Measurements from ENCODE around the gene SMC4. TPM values are rescaled to one million over a fixed set of nuclear protein-coding genes. Genes with fewer than 3 reads are reported as not detected.
A peak's percentile ranks its signal among the peaks of the same experiment; 100 is the strongest.

Gene SMC4
- polyA plus RNA-seq, 3 donors from 2014 or later, result 11.3 to 77.2 (median 31.6) TPM

- Mint-ChIP-seq H3K27ac (no peak overlapping the region), H3K27me3 (ENCODE audit: low read depth in 3 of 3) (peaks cover 0 to 2% (median 0%) of the 10 kb centered on the region in 3 donors), H3K36me3 (peaks cover 10 to 35% (median 20%) of the 10 kb centered on the region in 3 donors), H3K9me3 (no peaks in the 10 kb centered on the region), H3K4me3 (no peak overlapping the region), H3K4me1 (no peaks in the 10 kb centered on the region)
- DNase-seq, result no peak
Observed at GRCh38 chr3:160379628-160380214, 19.7 kb upstream of the SMC4 start.

GRCh38 chr3:160381470-160381869 lies 18.0 kb upstream of the SMC4 start:
- Mint-ChIP-seq H3K4me1 (no peaks in the 10 kb centered on the region), H3K4me3 (no peak overlapping the region), H3K27ac (no peak overlapping the region), H3K9me3 (no peaks in the 10 kb centered on the region), H3K36me3 (peaks cover 9 to 21% (median 12%) of the 10 kb centered on the region in 3 donors), H3K27me3 (ENCODE audit: low read depth in 3 of 3) (peaks cover 0 to 2% (median 0%) of the 10 kb centered on the region in 3 donors)
- no peak for DNase-seq

- Mint-ChIP-seq H3K27ac (no peak overlapping the region), H3K36me3 (peaks cover 4 to 12% (median 10%) of the 10 kb centered on the region in 3 donors), H3K4me1 (no peaks in the 10 kb centered on the region), H3K9me3 (no peaks in the 10 kb centered on the region), H3K4me3 (no peak overlapping the region), H3K27me3 (ENCODE audit: low read depth in 3 of 3) (peaks cover 0 to 2% (median 0%) of the 10 kb centered on the region in 3 donors)
- no peak for DNase-seq
Observed at GRCh38 chr3:160384639-160385318, 14.7 kb upstream of the SMC4 start.

GRCh38 chr3:160390565-160391138 lies 8.8 kb upstream of the SMC4 start:
- Mint-ChIP-seq H3K27ac (no peak overlapping the region), H3K36me3 (peaks cover 0 to 4% (median 0%) of the 10 kb centered on the region in 3 donors), H3K9me3 (no peaks in the 10 kb centered on the region), H3K27me3 (ENCODE audit: low read depth in 3 of 3) (peaks cover 0 to 2% (median 0%) of the 10 kb centered on the region in 3 donors), H3K4me1 (no peaks in the 10 kb centered on the region), H3K4me3 (no peak overlapping the region)
- no peak for DNase-seq

GRCh38 chr3:160392798-160393197 lies 6.7 kb upstream of the SMC4 start:
- Mint-ChIP-seq H3K4me1 (peaks cover 0 to under 1% of the 10 kb centered on the region in 2 donors), H3K27me3 (ENCODE audit: low read depth in 3 of 3) (peaks cover 0 to 2% (median 0%) of the 10 kb centered on the region in 3 donors), H3K36me3 (peaks cover 0 to 4% (median 0%) of the 10 kb centered on the region in 3 donors), H3K27ac (no peak overlapping the region), H3K9me3 (no peaks in the 10 kb centered on the region), H3K4me3 (no peak overlapping the region)
- DNase-seq, result no peak

- H3K4me3 Mint-ChIP-seq, result no peak overlapping the region
- peaks cover 5 to 7% of the 10 kb centered on the region in 2 donors for H3K4me1 Mint-ChIP-seq
- no peaks in the 10 kb centered on the region for H3K9me3 Mint-ChIP-seq
- no peak for DNase-seq
- H3K27me3 Mint-ChIP-seq (ENCODE audit: low read depth in 3 of 3), result peaks cover 0 to 2% (median 0%) of the 10 kb centered on the region in 3 donors
- peak overlapping the region in 1 of 6 donors; percentile 9 for H3K27ac Mint-ChIP-seq
- H3K36me3 Mint-ChIP-seq, result peaks cover 0 to 4% (median 0%) of the 10 kb centered on the region in 3 donors
Observed at GRCh38 chr3:160393346-160394008, 6.0 kb upstream of the SMC4 start.

DNA sequence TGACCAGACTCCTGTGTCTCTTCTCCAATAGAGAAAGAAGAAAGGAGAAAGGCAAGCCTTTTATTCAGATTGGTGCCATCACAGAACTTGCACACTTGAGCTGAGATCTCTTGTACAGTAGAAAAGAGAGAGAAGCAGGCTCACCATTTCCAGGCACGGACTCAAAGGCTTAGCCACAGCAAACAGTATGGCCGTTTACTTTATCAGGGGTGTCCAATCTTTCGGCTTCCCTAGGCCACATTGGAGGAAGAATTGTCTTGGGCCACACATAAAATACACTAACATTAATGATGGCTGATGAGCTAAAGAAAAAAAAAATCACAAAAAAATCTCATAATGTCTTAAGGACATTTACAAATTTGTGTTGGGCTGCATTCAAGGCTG lies 5.4 kb upstream of the SMC4 start:
- Mint-ChIP-seq H3K36me3 (peaks cover 0 to 4% (median 0%) of the 10 kb centered on the region in 3 donors), H3K27me3 (ENCODE audit: low read depth in 3 of 3) (peaks cover under 1 to 4% (median under 1%) of the 10 kb centered on the region in 3 donors), H3K27ac (no peak overlapping the region), H3K4me1 (peaks cover 9 to 12% of the 10 kb centered on the region in 2 donors), H3K4me3 (no peak overlapping the region), H3K9me3 (no peaks in the 10 kb centered on the region)
- no peak for DNase-seq

DNA sequence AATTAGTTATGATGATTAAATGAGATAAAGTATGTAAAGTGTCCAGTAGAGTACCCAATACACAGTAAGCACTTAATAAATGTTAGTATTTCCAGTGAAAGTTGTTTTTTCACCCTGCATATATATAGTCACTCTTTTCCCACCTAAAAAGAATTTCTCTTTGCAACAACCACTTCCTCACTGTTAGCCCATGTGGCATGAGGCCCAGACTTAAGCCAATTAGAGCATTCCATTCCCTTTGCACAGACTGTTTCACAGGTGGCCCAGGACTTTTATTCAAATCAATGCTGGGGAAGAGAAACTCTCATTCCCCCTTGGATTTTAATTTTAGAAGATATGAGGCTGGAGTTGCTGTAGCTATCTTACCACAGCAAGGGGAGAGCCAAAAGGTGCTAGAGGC lies 4.2 kb upstream of the SMC4 start:
- no peak overlapping the region for H3K4me3 Mint-ChIP-seq
- H3K36me3 Mint-ChIP-seq, result peaks cover 0 to 4% (median 4%) of the 10 kb centered on the region in 3 donors
- H3K27ac Mint-ChIP-seq, result no peak overlapping the region
- no peaks in the 10 kb centered on the region for H3K9me3 Mint-ChIP-seq
- peaks cover 13 to 16% (median 14%) of the 10 kb centered on the region in 3 donors for H3K27me3 Mint-ChIP-seq (ENCODE audit: low read depth in 3 of 3)
- H3K4me1 Mint-ChIP-seq, result peaks cover 16 to 18% of the 10 kb centered on the region in 2 donors
- no peak for DNase-seq

DNA sequence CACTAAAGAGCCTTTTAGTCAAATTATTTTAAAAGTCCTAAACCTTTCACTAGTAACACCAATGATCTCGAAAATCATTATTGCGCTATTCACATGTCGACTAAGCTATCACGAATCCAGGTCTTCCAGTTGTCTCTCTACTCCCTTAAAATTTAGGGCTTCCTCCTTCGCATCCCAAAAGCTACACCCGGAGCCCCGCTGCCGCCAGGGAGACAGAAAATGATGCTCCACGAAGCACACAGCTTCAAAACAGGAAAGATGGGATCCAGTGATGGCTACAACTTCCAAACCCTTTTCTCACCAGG lies 678 bp upstream of the SMC4 start:
- H3K36me3 Mint-ChIP-seq, result peaks cover 0 to 4% (median 0%) of the 10 kb centered on the region in 3 donors
- H3K4me1 Mint-ChIP-seq, result peaks cover 46 to 49% of the 10 kb centered on the region in 2 donors
- H3K4me3 Mint-ChIP-seq, result peak overlapping the region; percentile 91 to 100 (median 95)
- DNase-seq, result no peak
- H3K27me3 Mint-ChIP-seq (ENCODE audit: low read depth in 3 of 3), result peaks cover 19 to 24% (median 24%) of the 10 kb centered on the region in 3 donors
- peak overlapping the region; percentile 95 to 100 (median 99) for H3K27ac Mint-ChIP-seq
- H3K9me3 Mint-ChIP-seq, result no peaks in the 10 kb centered on the region

DNA sequence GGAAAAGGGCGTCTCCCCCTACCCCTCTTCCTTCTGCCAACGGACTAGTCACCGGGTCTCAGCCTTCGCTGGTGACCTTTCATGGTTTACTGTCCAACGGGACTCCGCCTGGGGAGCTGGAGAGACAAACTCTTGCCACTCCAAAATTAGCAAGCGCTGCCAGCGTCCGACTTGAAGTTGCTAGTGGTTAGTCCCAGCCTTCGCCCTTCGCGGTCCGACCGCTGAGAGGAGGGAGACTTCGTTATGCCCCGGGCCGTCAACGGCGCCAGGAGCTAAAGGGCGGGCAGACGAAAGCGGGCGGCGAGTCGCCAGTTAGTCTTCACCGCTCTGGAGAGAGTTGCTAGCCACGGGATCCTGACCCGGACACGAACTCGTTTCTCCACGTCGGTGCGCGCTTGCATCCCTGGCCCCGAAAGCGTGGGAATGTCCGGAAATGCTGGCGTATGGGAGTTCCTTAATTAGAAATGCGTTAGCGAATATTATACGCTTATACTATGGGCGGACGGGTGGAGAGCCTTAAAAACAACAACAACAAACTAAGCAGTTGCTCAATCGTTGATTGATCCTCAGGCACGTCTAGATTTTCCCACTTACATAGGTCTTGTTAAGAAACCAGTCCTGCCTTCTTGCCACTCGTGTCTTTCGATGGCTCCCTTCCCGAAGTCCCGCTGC lies 716 bp downstream of the SMC4 start:
- peak; percentile 37 to 47 (median 43) for DNase-seq
- H3K4me3 Mint-ChIP-seq, result peak overlapping the region; percentile 91 to 100 (median 95)

DNA sequence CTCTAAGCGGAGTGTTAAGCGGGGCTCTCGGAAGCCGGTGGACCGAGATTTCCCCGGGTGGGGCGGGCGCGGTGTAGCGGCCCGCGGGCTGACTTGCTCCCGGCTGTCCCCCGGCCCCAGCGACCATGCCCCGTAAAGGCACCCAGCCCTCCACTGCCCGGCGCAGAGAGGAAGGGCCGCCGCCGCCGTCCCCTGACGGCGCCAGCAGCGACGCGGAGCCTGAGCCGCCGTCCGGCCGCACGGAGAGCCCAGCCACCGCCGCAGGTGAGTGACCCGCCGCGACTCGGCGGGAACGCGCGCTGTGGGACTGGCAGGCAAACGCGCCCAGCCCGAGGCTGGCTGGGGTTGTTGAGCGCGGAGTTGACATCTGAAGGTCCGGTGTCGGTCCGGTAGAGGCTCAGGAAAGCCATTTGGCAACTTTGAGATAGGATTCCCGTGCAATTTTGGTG lies 1.3 kb downstream of the SMC4 start:
- peaks cover 53 to 62% of the 10 kb centered on the region in 2 donors for H3K4me1 Mint-ChIP-seq
- H3K27ac Mint-ChIP-seq, result peak overlapping the region; percentile 14 to 100 (median 92)
- peaks cover 0 to 4% (median 0%) of the 10 kb centered on the region in 3 donors for H3K36me3 Mint-ChIP-seq
- peak; percentile 18 to 30 (median 22) for DNase-seq
- peak overlapping the region; percentile 91 to 100 (median 95) for H3K4me3 Mint-ChIP-seq
- no peaks in the 10 kb centered on the region for H3K9me3 Mint-ChIP-seq
- peaks cover 19 to 24% (median 24%) of the 10 kb centered on the region in 3 donors for H3K27me3 Mint-ChIP-seq (ENCODE audit: low read depth in 3 of 3)

More for the DNA sequence above, 716 bp downstream of the SMC4 start:
- Mint-ChIP-seq H3K9me3 (no peaks in the 10 kb centered on the region), H3K36me3 (peaks cover 0 to 4% (median 0%) of the 10 kb centered on the region in 3 donors), H3K4me1 (peaks cover 53 to 62% of the 10 kb centered on the region in 2 donors), H3K27ac (peak overlapping the region; percentile 95 to 100 (median 99)), H3K27me3 (ENCODE audit: low read depth in 3 of 3) (peaks cover 19 to 24% (median 24%) of the 10 kb centered on the region in 3 donors)

DNA sequence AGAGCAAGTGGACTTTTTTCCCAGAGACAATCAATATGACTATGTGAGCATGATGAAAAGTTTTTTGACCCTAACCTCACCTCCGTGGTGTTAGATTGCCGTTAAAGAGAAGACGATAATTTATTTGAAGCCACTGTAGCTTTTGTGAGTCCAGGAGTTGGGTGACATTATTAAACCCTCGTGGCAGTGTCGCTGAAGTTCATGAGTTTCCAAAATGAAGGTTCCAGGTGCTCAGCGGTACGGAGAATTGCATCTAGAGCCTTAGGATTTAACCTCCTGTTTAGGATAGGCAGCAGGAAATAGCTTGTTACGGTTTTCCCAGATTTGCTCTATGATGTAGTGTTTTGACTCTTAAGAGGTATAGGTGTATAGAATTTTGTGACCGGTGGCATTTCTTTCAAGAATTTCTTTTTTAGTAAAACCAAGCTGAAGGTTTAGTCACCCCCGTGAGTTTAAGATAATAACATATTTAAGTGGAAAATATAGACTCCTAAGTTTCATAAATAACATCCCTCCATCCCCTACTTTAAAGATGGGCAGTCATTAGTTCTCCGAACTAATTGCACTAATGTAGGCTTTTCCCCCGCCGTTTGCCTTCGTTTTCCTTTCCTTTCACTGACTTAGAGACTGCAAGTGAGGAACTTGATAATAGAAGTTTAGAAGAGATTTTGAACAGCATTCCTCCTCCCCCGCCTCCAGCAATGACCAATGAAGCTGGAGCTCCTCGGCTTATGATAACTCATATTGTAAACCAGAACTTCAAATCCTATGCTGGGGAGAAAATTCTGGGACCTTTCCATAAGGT lies 2.0 kb downstream of the SMC4 start:
- Mint-ChIP-seq H3K27me3 (ENCODE audit: low read depth in 3 of 3) (peaks cover 19 to 24% (median 24%) of the 10 kb centered on the region in 3 donors), H3K4me1 (peaks cover 53 to 62% of the 10 kb centered on the region in 2 donors), H3K27ac (peak overlapping the region; percentile 14 to 95 (median 81)), H3K36me3 (peaks cover 0 to 4% (median 0%) of the 10 kb centered on the region in 3 donors), H3K4me3 (peak overlapping the region; percentile 85 to 94 (median 86)), H3K9me3 (no peaks in the 10 kb centered on the region)
- no peak for DNase-seq
